GM12878 (cell line): ENCODE data around the gene RACGAP1. TPM values are rescaled to one million over a fixed set of nuclear protein-coding genes. Genes with fewer than 3 reads are reported as not detected.

Source experiments
- ATAC-seq: fragments of 200-7000 bp; cut with Tn5 transposase; 3 replicates; pipeline ENCODE4 v1.9.1; 2020; ENCODE audit warnings: mild to moderate bottlenecking, moderate library complexity
- BruUV-seq: library from RNA; stranded (reverse); fragments of 400-500 nt; replicated peaks from 2 replicates; lab custom pipeline; 2021; lab: Mats Ljungman, UMichigan
- CTCF ChIA-PET: fragments of 300-600 bp; sonication (Branson Sonifier 250); formaldehyde crosslinking; extraction: SDS; loops from one replicate; lab custom pipeline; 2021; ENCODE audit warnings: inconsistent platforms; lab: Yijun Ruan, JAX
- POLR2A ChIA-PET: fragments of 350-600 bp; formaldehyde crosslinking; extraction: SDS; loops from one replicate; lab custom pipeline; 2021; ENCODE audit warnings: inconsistent platforms; lab: Charles Lee
- RAD21 ChIA-PET: fragments of 300-600 bp; sonication (Branson Sonifier 250); formaldehyde crosslinking; loops from one replicate; lab custom pipeline; 2023; ENCODE audit warnings: antibody characterized with exemption; ENCODE audit not compliant: unreplicated experiment; lab: Charles Lee
- SMC1A ChIA-PET: fragments of 300-600 bp; sonication (Branson Sonifier 250); formaldehyde crosslinking; loops from one replicate; lab custom pipeline; 2023; ENCODE audit not compliant: unreplicated experiment, uncharacterized antibody; lab: Charles Lee
- DNase-seq: peaks from one replicate; pipeline ENCODE4 v3.0.0-alpha.2; 2011; ENCODE audit warnings: low read depth, low spot score
- FAIRE-seq: peaks from 3 replicates; lab custom pipeline; 2011; peaks lifted over from hg19 to GRCh38; lab: Jason Lieb, UNC
- H2AFZ ChIP-seq: 2 replicates; pipeline ENCODE4 v1.6.0; 2011; ENCODE audit warnings: low read depth, low read length, control low read depth; ENCODE audit not compliant: control insufficient read depth
- H3K27ac ChIP-seq: 2 replicates; pipeline ENCODE4 v1.5.1; 2011; ENCODE audit warnings: control low read depth; ENCODE audit not compliant: control insufficient read depth, insufficient read depth
- H3K27me3 ChIP-seq, 2 experiments: replicated peaks in 1 of 2; 2 replicates each; pipeline versions ENCODE4 v1.6.0 to v1.6.1; 2011; ENCODE audit warnings: low read length in 1 of 2; ENCODE audit not compliant: control insufficient read depth in 2 of 2, insufficient read depth in 2 of 2
- H3K36me3 ChIP-seq, 2 experiments: 2 replicates each; pipeline ENCODE4 v1.5.1; 2011; ENCODE audit warnings: low read length in 1 of 2; ENCODE audit not compliant: control insufficient read depth in 2 of 2, insufficient read depth in 2 of 2
- H3K4me1 ChIP-seq: 2 replicates; pipeline ENCODE4 v1.6.1; 2011; ENCODE audit warnings: mild to moderate bottlenecking, low read length, moderate library complexity, mixed read lengths; ENCODE audit not compliant: control insufficient read depth, insufficient read depth
- H3K4me2 ChIP-seq: 2 replicates; pipeline ENCODE4 v1.6.0; 2011; ENCODE audit warnings: control low read depth; ENCODE audit not compliant: control insufficient read depth, insufficient read depth
- H3K4me3 ChIP-seq: fragments of 200-600 bp; sonication (generic); 2 replicates; pipeline ENCODE4 v1.5.1; 2016
- H3K79me2 ChIP-seq: 2 replicates; pipeline ENCODE4 v1.6.0; 2011; ENCODE audit warnings: low read length; ENCODE audit not compliant: control insufficient read depth, insufficient read depth
- H3K9ac ChIP-seq: 2 replicates; pipeline ENCODE4 v1.8.0; 2011; ENCODE audit warnings: low read length, control low read depth, mixed read lengths; ENCODE audit not compliant: control insufficient read depth, insufficient read depth
- H3K9me3 ChIP-seq: replicated peaks from 3 replicates; pipeline ENCODE4 v1.5.1; 2011; ENCODE audit warnings: mild to moderate bottlenecking, low read length; ENCODE audit not compliant: control insufficient read depth, insufficient read depth
- H4K20me1 ChIP-seq: 2 replicates; pipeline ENCODE4 v1.6.0; 2011; ENCODE audit not compliant: control insufficient read depth, insufficient read depth
- E4F1 ChIP-seq: fragments of 450-650 bp; IDR thresholded peaks from 2 replicates; pipeline ENCODE4 v1.6.1; 2018; ENCODE audit warnings: borderline replicate concordance, mild to moderate bottlenecking; ENCODE audit not compliant: partially characterized antibody
- HDGF ChIP-seq: fragments of 450-650 bp; IDR thresholded peaks from 2 replicates; pipeline ENCODE4 v1.6.1; 2016; ENCODE audit warnings: antibody characterized with exemption
- LARP7 ChIP-seq: fragments of 450-650 bp; IDR thresholded peaks from 2 replicates; pipeline ENCODE4 v1.6.1; 2017; ENCODE audit warnings: mild to moderate bottlenecking
- MEF2A ChIP-seq: IDR thresholded peaks from 2 replicates; pipeline ENCODE4 v1.6.1; 2011; ENCODE audit warnings: low read depth, mild to moderate bottlenecking, low read length, moderate library complexity; ENCODE audit not compliant: insufficient read depth
- MEF2B ChIP-seq: fragments of 450-650 bp; IDR thresholded peaks from 2 replicates; pipeline ENCODE4 v1.6.1; 2018; ENCODE audit warnings: mild to moderate bottlenecking, moderate library complexity; ENCODE audit not compliant: partially characterized antibody, poor library complexity, severe bottlenecking
- POLR2AphosphoS5 ChIP-seq: IDR thresholded peaks from 2 replicates; pipeline ENCODE4 v1.6.1; 2011; ENCODE audit warnings: mild to moderate bottlenecking, low read length, inconsistent platforms
- SMC3 ChIP-seq: IDR thresholded peaks from 2 replicates; pipeline ENCODE4 v1.6.1; 2011; ENCODE audit warnings: low read length, improper control_type of control experiment, borderline replicate concordance
- YY1 ChIP-seq: IDR thresholded peaks from 2 replicates; pipeline ENCODE4 v1.6.1; 2011; ENCODE audit warnings: low read depth, mild to moderate bottlenecking, low read length
- ZBED1 ChIP-seq: IDR thresholded peaks from 2 replicates; pipeline ENCODE4 v1.6.1; 2016; ENCODE audit warnings: borderline replicate concordance
- ZNF687 ChIP-seq: fragments of 450-650 bp; IDR thresholded peaks from 2 replicates; pipeline ENCODE4 v1.6.1; 2017; ENCODE audit warnings: mild to moderate bottlenecking, moderate library complexity
- WGBS: methylation state at CpG from one replicate; pipeline ENCODE4 v1.1.6; 2016; ENCODE audit warnings: low lambda C conversion rate; ENCODE audit not compliant: insufficient replicate concordance, insufficient coverage; ENCODE audit errors: missing lambda C conversion rate; 5-methylcytosine and 5-hydroxymethylcytosine counted together
- in situ Hi-C: fragments of 300-500 bp; cut with MboI; formaldehyde crosslinking; loops from 9 replicates; pipeline ENCODE4 v1.14.3; 2018; ENCODE audit warnings: mixed read lengths
- intact Hi-C: fragments of 100-400 bp; cut with micrococcal nuclease; formaldehyde crosslinking; loops from one replicate; pipeline ENCODE4 v1.14.2; 2022; ENCODE audit not compliant: unreplicated experiment
- polyA plus RNA-seq, 11 experiments: library from polyadenylated mRNA; depleted of rRNA in 4 of 11; unstranded in 6 of 11; stranded (reverse) in 5 of 11; fragments of >200 nt; fragmentation: Nextera tagmentation in 4 of 11; fragmentation: Illumina TruSeq in 1 of 11; extraction: Ambion mirVana in 4 of 11; extraction: Trizol in 1 of 11; gene quantifications; 1 replicate in 1 of 11; 2 replicates in 10 of 11; pipeline versions ENCODE4 v1.2.1 to v1.2.3, GENCODE V29; 2011 to 2016; ENCODE audit warnings: inconsistent platforms in 2 of 11, missing spikeins in 2 of 11, low read depth in 1 of 11
- total RNA-seq, 4 experiments: library from RNA; depleted of rRNA in 3 of 4; stranded (reverse); fragments of >200 nt in 3 of 4; fragmentation: Illumina TruSeq in 1 of 4; extraction: Trizol in 1 of 4; gene quantifications; 2 replicates each; pipeline versions ENCODE4 v1.2.1 to v1.2.3, GENCODE V29; 2013 to 2021

RACGAP1 gene
- total and polyA plus RNA-seq, 10 of the 15 experiments (the other 5 are each of a cell fraction or from before 2014, with no cell fraction given), result 32.4 to 87.9 (median 76.2) TPM

DNA sequence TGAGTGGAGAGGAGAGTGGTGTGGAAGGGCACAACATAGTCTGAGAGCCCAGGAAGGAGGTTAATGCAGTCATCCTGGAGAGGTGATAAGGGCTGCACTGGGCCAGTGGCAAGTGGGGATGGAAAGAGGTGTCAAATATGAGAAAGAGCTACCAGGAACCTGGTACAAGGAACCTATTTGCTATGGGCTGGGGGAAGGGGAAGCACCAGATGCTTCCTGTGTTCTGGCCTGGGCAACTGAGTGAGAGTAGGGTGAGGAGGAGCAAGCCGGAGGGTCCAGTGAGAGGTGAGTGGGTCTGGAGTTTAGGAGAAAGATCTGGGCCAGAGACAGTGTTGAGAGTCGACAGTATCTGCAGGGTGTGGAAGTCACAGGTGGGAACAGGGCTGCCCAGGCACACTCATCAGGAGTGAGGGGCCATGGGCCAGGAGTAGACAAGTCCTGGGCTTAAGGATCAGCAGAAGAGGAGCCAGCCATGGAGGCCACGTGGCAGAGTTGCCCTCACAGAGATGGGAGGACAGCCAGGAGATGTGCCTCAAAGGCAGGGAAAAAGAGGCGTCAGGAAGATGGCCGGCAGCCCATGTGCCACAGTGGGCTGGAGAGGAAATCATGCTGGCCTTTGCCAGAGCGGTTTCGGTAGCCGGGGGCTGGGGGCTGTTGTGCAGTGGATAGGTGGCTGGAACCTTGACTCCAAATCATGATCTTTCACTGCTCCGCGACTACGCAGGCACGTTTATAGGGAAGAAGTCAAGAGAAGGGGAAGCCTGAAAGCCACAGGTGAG is 55.5 kb downstream of the RACGAP1 start:
- no peak overlapping the region for H2AFZ ChIP-seq
- ChIA-PET RAD21 (interaction anchor here (5.1 kb wide), 1 partner anchor 98 kb away, joined by 74 read pairs; no protein-coding TSS in a partner anchor), SMC1A (no interaction called here), CTCF (interaction anchor here (0.8 to 5.9 kb wide), 6 partner anchors 11 to 105 kb away, joined by 3 to 121 read pairs (median 27); no protein-coding TSS in a partner anchor), POLR2A (no interaction called here)
- no peak overlapping the region for H3K4me3 ChIP-seq
- H3K27ac ChIP-seq, result no peak overlapping the region
- peaks cover 4 to 5% of the 10 kb centered on the region in 2 experiments; a peak in 3 of 4 replicates for H3K27me3 ChIP-seq
- no peak overlapping the region for H3K9ac ChIP-seq
- no peaks in the 10 kb centered on the region for H4K20me1 ChIP-seq
- H3K4me1 ChIP-seq, result peaks cover 8% of the 10 kb centered on the region
- DNase-seq, result no peak
- TF ChIP-seq ZBED1 (no peak), LARP7 (no peak), YY1 (no peak), E4F1 (no peak), SMC3 (no peak), ZNF687 (no peak), MEF2B (no peak), MEF2A (no peak), POLR2AphosphoS5 (no peak), HDGF (no peak)
- ATAC-seq, result no peak
- in situ Hi-C loops (loop anchor here (5.0 kb wide), 1 partner anchor 97 kb away; no protein-coding TSS in a partner anchor), intact Hi-C loops (loop anchor here (5.0 kb wide), 1 partner anchor 207 kb away; no protein-coding TSS in a partner anchor)
- FAIRE-seq, result no peak
- H3K9me3 ChIP-seq, result no peaks in the 10 kb centered on the region
- H3K4me2 ChIP-seq, result no peak overlapping the region
- BruUV-seq, result no TSS peak
- H3K79me2 ChIP-seq, result no peaks in the 10 kb centered on the region
- 43% methylated on average over 12 of the region's 12 CpGs for WGBS
- H3K36me3 ChIP-seq, result no peaks in the 10 kb centered on the region
